ENCODE measurements around the gene TANGO2. TPM values are rescaled to one million over a fixed set of nuclear protein-coding genes. Genes with fewer than 3 reads are reported as not detected.

TANGO2 gene
- total RNA-seq, 1 experiment from 2014 or later = 21.5 TPM

- BruUV-seq (replicated peaks) = no TSS peak
Measured at GRCh38 chr22:20068640-20069039, 47.7 kb downstream of the TANGO2 start.

GRCh38 chr22:20069331-20070042, 48.6 kb downstream of the TANGO2 start:
- TF ChIP-seq CTCF (conservative IDR thresholded peaks at IDR 0.05; ENCODE audit: low read depth, low read length) (no peak), EZH2 (IDR thresholded peaks at IDR 0.05; ENCODE audit: borderline replicate concordance, low read depth, low read length, poor library complexity, severe bottlenecking) (no peak)
- no peaks in the 10 kb centered on the region for H3K4me1 ChIP-seq (ENCODE audit: insufficient read depth, low read length, poor library complexity, severe bottlenecking)
- no peak overlapping the region for H3K27ac ChIP-seq (ENCODE audit: low read depth, low read length, poor library complexity, severe bottlenecking)
- CTCF ChIA-PET = interaction anchor here (0.7 kb wide), 1 partner anchor 1729 kb away, joined by 10 read pairs; no protein-coding TSS in a partner anchor
- H3K27me3 ChIP-seq (replicated peaks; ENCODE audit: insufficient read depth, low read depth, low read length, poor library complexity) = no peaks in the 10 kb centered on the region
- H3K36me3 ChIP-seq (ENCODE audit: insufficient read depth, low read length, poor library complexity, severe bottlenecking) = no peaks in the 10 kb centered on the region
- no peak for DNase-seq (ENCODE audit: low spot score)
- POLR2A ChIA-PET (ENCODE audit: low non-redundant PET) = no interaction called here
- H3K9me3 ChIP-seq (ENCODE audit: low read depth, low read length, poor library complexity, severe bottlenecking) = no peaks in the 10 kb centered on the region
- H3K4me3 ChIP-seq (ENCODE audit: low read depth, low read length, poor library complexity, severe bottlenecking) = no peak overlapping the region
- BruUV-seq (replicated peaks) = no TSS peak
- intact Hi-C loops (cut with micrococcal nuclease; ENCODE audit: unreplicated experiment) = no loop called here

More at GRCh38 chr22:20068640-20069039, 47.7 kb downstream of the TANGO2 start:
- ChIA-PET POLR2A (ENCODE audit: low non-redundant PET) (no interaction called here), CTCF (interaction anchor here (0.7 kb wide), 1 partner anchor 1730 kb away, joined by 10 read pairs; no protein-coding TSS in a partner anchor)
- Histone ChIP-seq H3K4me1 (ENCODE audit: insufficient read depth, low read length, poor library complexity, severe bottlenecking) (no peaks in the 10 kb centered on the region), H3K9me3 (ENCODE audit: low read depth, low read length, poor library complexity, severe bottlenecking) (no peaks in the 10 kb centered on the region), H3K27ac (ENCODE audit: low read depth, low read length, poor library complexity, severe bottlenecking) (no peak overlapping the region), H3K4me3 (ENCODE audit: low read depth, low read length, poor library complexity, severe bottlenecking) (no peak overlapping the region), H3K36me3 (ENCODE audit: insufficient read depth, low read length, poor library complexity, severe bottlenecking) (no peaks in the 10 kb centered on the region), H3K27me3 (replicated peaks; ENCODE audit: insufficient read depth, low read depth, low read length, poor library complexity) (no peaks in the 10 kb centered on the region)
- intact Hi-C loops (cut with micrococcal nuclease; ENCODE audit: unreplicated experiment) = no loop called here
- DNase-seq (ENCODE audit: low spot score) = no peak
- TF ChIP-seq EZH2 (IDR thresholded peaks at IDR 0.05; ENCODE audit: borderline replicate concordance, low read depth, low read length, poor library complexity, severe bottlenecking) = no peak
- no peak for TF ChIP-seq CTCF (conservative IDR thresholded peaks at IDR 0.05; ENCODE audit: low read depth, low read length)

- intact Hi-C loops (cut with micrococcal nuclease; ENCODE audit: unreplicated experiment) = no loop called here
- POLR2A ChIA-PET (ENCODE audit: low non-redundant PET) = no interaction called here
- DNase-seq (ENCODE audit: low spot score) = no peak
- H3K36me3 ChIP-seq (ENCODE audit: insufficient read depth, low read length, poor library complexity, severe bottlenecking) = no peaks in the 10 kb centered on the region
- CTCF ChIA-PET = no interaction called here
- BruUV-seq (replicated peaks) = no TSS peak
- H3K9me3 ChIP-seq (ENCODE audit: low read depth, low read length, poor library complexity, severe bottlenecking) = no peaks in the 10 kb centered on the region
- H3K27ac ChIP-seq (ENCODE audit: low read depth, low read length, poor library complexity, severe bottlenecking) = no peak overlapping the region
- H3K27me3 ChIP-seq (replicated peaks; ENCODE audit: insufficient read depth, low read depth, low read length, poor library complexity) = no peaks in the 10 kb centered on the region
- H3K4me1 ChIP-seq (ENCODE audit: insufficient read depth, low read length, poor library complexity, severe bottlenecking) = no peaks in the 10 kb centered on the region
- no peak overlapping the region for H3K4me3 ChIP-seq (ENCODE audit: low read depth, low read length, poor library complexity, severe bottlenecking)
- TF ChIP-seq CTCF (conservative IDR thresholded peaks at IDR 0.05; ENCODE audit: low read depth, low read length) = no peak
- TF ChIP-seq EZH2 (IDR thresholded peaks at IDR 0.05; ENCODE audit: borderline replicate concordance, low read depth, low read length, poor library complexity, severe bottlenecking) = no peak
Measured at GRCh38 chr22:20071524-20071972, 50.6 kb downstream of the TANGO2 start.

All from A673 (cell line).